Activated CD8-positive, alpha-beta memory T cell treated with anti-CD3 and anti-CD28 coated beads, Interleukin-2, amount 50 U/mL, for 24 hours (primary cell): Measurements from ENCODE around the gene UNC5A.

Source experiments
- DNase-seq: peaks from one replicate; pipeline ENCODE4 v3.0.0-alpha.2; 2020; ENCODE audit errors: extremely low read depth

The UNC5A gene

DNA sequence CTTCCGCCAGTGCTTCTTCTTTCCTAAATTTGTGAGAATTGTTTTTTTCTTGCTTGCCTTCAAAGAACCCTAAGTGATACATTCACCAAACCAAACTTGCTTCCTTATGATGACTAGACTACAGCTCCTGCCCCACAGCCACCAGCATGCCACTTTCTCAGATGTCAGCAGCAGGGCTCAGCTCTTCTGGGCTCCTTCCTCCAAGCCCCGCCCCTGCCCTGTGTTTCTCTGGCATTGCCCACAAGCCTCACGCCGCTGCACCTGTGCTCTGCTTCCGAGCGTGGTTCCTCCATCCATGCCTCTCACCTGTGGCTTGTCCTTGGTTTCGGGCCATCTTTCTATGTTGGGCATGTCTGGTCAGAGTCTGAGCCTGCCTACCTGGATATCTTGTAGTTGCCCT lies 10.6 kb downstream of the UNC5A start:
- no peak for DNase-seq

DNA sequence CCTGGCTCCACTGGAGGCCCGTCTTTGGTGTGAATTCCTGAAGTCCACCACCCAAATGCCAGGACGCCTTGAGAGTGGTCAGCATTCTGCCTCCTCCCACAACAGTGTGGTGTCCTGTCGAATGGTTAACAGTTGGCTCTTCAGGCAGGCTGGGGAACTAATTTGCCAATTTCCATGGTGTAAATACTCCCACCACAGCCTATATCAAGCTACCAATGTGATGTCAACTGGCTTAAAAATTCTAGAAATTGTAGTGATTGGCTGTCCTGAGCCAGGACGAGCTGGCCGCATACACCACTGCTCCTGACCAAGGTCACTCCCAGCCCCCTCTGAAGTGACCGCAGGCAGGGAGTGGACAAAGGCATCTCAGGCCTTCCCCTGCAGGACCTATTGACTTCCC lies 11.1 kb downstream of the UNC5A start:
- no peak for DNase-seq

DNA sequence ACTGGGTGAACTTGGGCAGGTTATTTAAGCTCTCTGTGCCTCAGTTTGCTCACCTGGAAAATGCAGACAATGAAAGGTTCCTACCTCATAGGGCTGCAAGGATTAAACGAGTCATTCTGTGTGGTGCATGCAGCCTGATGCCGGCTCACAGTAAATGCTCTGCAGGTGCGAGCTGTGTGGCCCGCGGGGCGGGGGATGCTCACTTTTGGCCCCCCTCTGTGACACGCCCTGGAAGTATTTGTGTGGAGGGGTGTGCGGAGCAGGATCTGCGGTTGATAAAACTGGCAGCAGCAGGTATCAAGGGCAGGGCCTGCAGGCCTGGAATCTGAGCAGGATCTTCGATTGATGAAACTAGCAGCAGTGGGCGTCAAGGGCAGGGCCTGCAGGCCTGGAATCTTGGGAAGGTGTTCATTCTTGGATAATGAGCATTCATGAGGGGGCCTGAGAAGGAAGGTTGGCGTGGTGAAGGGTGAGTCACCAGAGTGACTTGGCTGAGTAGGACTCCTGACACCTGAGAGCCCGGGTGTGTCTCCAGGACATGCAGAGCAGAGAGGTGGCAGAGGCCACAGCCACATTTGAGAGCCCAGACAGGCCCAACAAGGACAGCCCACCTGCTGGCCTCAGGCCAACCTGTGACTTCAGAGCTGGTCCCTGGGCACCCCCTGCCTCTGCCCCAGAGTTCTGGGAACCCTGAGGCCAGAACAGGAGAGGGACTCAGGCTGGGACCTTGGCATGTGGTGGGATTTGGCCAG lies 11.9 kb downstream of the UNC5A start:
- no peak for DNase-seq

DNA sequence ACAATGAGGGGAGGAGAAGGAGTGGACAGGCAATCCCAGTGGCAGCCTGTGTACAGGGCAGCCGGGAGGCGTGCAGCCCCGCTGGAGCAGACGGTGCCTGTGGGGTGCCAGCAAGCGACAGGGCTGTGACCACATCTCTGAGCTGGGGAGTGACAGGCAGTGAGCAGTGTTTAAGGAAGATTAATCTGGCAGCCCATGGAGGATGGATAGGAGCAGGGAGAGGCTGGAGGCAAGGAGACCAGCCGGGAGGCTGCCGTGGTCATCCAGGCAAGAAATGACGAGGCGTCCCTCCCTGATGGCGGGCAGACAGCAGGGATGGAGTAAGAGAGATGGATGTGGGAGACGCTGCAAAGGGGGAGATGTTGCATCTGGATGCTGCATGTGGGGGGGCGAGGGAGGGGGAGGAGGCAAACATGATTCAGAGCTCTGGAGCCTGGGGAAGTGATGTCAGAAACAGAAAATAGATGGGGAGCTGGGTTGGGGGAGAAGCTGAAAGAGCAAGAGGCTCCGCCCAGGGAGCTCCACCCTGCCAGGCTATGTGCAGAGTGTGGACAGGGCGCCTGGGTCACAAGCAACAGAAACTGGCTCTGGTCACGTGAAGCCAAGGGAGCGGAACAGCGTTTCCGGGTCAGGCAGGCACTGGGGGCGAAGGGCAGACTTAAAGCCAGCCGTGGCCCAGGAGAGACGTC lies 12.6 kb downstream of the UNC5A start:
- no peak for DNase-seq

DNA sequence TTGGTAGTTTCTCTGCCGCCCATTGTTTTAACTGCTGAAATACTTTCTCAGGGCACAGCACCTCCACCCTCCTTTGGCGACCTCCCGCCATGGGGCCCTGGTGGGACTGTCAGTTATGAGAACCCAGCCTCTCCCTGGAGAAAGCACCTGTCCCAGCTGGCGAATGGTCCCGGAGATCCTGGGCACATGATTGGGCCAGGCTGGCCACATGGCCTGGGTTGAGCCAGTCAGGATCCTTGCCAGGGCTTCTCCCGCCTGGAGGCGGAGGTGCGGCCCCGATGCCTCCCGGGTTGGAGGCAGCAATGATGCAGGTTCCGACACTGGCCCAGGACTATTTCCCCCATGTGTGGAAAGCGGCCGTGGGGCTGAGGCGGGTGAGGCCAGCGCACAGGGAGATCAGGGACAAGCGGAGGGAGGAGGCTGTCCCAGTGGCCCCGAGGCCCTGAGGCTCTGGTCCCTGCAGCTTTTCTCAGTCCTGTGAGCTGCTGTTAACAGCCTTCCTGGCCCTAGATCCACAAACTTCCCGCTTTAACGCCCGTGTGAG lies 13.6 kb downstream of the UNC5A start:
- no peak for DNase-seq

DNA sequence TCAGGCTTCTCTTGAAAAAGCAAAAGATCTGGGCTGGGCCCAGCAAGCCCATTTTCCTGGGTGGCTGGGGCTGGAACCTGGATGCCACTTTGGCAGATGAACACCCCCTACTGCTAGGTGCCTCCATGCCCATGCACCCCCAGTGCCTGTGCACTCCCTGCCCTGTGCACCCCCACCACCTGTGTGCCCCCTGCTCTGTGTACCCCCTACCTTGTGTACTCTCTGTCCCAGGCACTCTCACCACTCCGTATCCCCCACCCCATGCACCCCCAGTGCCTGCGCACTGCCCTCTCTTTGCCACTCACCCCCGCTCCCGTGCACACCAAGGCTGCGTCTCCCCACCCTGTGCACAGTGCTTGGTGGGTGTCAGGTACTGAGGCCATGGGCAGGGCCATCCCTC lies 14.2 kb downstream of the UNC5A start:
- DNase-seq = no peak

DNA sequence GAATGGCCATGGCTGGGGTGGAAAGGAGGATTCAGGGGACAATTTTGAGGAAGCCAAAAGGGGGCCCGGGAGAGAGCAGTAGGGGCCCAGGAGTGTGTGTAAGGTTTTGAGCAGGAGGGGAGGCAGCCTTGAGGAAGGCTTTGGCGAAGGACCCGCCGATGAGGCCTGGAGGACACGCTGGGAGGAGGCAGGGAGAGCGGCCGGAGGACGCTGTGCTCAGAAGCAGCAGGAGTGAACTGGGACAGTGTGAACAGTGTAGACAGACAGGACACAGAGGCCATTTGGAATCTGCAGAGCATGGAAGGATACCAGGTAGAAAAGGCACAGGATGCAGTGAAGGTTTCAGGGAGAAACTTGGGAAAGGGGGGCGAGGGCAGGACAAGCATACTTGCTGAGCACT lies 14.9 kb downstream of the UNC5A start:
- DNase-seq = no peak

DNA sequence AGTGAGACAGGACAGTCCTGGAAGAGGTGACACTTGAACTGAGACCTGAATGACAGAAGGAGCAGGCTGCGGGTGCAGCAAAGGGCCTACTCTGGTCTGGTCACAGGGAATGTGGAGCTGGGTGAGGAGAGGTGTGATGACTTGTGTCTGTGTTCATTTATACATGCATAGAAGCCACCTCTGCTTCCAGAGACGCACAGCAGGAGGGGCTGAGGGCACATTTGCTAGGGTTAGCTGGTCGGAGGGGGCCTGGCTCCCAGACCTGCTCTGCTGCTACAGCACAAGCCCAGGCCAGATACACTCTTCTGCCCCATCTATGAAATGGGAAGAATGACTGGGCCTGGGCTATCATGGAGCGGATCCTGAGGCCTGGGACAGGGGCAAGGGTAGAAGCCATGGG lies 15.6 kb downstream of the UNC5A start:
- no peak for DNase-seq

DNA sequence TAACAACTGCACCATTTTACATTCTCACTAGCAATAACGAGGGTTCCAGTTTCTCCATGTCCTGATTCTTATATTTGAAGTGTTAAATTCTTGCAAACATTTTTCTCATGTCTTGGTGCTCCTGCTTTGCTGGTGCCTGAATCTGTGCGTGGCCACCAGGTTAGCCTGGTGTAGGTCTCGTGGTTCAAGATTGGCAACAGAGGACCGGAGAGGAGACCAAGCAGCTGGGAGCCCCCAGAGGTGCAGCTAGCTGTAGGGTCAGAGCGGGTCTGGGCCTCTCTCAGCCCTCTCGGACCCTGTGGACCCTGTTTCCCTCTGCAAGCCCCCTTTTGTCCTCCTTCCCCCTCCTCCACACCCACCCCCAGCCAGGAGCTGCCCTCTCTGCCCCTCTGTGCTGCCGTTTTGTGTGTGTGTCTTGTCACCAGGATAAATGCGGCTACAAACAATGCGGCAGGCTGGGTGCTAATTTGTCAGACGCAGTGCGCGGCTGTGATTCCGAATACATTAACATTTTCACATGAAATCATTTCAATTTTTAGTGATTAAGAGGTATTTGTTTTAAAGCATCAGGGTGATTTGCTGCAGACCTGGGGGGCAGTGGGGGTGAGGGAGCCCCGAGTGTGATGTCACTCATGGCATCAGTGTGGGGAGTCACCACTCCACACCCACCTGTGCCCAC lies 17.5 kb downstream of the UNC5A start:
- no peak for DNase-seq

DNA sequence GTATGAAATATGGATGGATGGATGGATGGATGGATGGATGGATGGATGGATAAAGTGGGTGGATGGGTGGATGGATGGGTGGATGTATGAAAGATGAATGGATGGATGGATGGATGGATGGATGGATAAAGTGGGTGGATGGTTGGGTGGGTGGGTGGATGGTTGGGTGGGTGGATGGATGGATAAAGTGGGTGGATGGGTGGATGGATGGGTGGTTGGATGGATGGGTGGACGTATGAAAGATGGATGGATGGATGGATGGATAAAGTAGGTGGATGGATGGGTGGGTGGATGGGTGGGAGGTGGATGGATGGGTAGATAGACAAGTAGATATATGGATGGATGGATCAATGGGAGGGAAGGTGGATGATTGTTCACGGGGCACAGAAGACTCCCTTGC lies 19.0 kb downstream of the UNC5A start:
- no peak for DNase-seq

DNA sequence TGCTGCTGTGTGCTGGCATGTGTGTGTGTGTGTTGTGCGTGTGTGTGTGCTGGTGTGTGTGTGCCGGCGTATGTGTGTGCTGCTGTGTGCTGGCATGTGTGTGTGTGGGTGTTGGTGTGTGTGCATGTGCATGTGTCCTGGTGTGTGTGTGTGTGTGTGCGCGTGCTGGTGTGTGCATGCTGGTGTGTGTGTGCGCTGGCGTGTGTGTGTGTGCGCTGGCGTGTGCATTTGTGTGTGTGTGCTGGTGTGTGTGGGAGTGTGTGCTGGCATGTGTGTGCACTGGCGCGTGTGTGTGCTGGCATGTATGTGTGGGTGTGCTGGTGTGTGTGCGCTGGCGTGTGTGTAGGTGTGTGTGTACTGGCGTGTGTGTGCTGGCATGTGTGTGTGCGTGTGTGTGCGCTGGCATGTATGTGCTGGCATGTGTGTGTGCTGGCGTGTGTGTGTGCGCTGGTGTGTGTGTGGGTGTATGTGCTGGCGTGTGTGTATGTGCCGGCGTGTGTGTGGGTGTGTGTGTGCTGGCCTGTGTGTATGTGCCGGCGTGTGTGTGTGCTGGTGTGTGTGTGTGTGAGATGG lies 20.1 kb downstream of the UNC5A start:
- no peak for DNase-seq

DNA sequence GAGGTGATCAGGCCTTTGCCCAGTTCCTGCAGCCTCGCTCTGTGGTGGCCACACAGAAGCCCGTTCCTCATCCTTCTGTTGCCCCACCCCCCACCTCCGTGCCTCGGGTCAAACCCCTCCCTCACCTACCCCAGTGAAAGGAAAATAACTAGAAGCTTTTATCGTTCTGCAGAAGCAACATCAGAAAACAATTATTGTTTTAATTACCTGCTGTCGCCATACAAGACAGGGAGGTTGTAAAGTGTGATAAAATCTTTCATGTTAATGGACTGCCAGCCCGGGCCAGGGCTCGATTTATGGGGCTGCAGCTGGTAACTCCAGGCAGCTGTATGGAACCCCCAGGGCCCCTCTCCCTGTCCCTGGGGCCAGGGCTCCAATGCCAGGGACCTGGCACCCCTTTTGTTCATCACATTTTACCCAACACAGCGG lies 20.6 kb downstream of the UNC5A start:
- no peak for DNase-seq

DNA sequence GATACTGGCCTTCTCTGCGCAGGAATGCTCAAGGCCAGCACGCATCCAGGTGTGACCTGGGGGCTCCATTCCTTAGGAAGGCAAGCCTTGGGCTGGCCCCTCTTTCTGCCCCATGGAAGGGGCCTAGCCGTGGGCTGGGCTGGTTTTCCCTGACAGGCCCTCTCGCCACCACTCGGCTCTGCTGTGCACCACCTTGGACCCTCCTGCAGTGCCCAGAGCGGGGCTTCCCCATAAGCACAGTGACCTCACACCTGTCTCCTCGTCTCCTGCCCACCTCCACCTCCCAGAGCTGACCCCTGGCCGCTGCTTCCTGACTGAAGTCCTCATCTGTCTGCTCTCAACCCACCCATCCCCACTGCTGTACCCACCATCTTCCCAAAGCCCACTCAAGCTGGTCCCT lies 21.1 kb downstream of the UNC5A start:
- DNase-seq = no peak

DNA sequence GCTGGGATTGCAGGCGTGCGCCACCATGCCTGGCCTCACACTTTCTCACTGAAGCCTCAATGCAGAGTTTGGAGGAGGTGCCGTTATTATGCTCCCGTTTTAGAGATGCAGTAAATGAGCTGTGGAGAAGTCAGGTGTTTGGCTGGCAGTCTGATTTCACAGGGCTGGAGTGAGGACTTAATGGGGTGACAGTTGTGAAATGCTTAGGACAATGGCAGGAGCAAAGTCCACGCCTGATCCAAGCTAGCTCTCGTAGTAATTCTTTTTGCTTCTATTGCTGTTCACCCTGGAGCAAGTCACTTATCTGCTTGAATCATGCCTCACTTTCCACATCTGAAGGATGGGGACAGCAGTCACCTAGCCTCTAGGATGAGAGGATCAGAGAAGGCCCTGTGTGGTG lies 21.8 kb downstream of the UNC5A start:
- no peak for DNase-seq

DNA sequence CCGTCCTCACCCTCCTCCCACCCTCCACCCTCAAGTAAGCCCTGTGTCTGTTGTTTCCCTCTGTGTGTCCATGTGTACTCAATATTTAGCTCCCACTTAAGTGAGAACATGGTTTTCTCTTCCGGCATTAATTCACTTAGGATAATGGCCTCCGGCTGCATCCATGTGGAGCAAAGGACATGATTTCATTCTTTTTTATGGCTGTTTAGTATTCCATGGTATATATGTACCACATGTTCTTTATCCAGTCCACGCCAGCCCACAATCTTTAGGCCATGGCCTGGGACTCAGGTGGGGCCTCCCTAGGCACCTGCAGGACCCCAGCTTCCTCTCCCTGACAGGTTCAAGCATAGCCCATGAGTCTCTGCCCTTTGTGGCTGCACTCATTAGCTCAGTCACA lies 22.9 kb downstream of the UNC5A start:
- DNase-seq = no peak

DNA sequence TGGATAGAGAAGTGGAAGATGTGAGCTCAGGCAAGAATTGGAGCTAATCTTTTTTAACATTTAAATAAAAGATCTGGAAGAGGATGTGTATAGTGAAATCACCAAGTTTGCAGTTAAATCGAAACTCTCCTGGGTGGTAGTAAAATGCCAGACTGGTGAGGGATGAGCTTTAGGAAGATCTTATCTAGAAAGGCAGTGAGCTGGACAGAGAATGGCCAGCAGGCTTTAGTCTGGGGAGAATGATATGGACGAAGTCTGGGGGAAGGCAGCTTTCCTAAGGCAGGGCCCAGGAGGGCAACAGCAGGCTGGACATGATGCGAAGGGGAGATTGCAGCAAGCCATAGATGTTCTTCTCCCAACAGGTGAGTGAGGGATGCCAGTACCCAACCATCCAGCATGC lies 25.6 kb downstream of the UNC5A start:
- DNase-seq = no peak

DNA sequence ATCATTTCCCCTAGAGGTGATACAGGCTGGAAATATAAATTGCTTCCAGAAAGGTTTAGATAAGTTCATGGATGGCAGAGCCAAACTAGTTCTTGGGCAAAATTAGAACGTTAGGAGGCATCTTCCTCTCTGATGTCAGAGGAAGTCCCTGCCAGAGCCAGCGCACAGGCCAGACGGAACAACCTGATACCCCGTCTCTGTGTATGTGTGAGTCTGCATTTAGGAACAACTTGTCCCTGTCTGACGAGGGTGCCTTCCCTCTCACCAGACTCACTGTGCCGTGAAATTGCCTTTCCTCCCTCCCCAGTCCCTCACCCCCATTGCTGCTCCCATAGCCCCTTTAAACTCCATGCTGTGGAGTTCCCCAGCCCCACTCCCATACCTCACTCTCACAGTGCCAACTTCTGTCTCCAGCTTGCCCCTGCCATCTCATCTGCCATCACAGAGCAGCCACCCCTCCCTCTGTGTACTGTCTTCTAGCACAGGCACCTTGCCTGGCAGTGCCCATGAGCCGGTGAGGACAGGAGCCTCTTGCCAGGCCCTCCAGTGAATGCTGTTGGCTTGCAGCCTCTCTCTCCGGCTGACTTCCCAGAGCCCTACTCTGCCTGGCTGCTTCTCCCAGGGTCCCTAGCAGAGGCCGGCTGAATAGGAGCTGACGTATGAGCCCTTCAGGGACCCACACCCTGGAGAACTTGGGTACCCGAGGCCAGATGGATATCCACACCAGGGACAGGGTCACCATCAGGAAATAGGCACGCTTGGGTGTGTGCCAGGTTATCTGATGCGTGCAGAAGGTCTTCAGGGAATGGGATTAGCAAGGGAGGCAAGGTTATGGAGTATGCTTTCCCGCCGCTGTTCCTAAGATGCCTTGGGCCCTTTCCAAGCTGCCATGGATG lies 26.7 kb downstream of the UNC5A start:
- no peak for DNase-seq

DNA sequence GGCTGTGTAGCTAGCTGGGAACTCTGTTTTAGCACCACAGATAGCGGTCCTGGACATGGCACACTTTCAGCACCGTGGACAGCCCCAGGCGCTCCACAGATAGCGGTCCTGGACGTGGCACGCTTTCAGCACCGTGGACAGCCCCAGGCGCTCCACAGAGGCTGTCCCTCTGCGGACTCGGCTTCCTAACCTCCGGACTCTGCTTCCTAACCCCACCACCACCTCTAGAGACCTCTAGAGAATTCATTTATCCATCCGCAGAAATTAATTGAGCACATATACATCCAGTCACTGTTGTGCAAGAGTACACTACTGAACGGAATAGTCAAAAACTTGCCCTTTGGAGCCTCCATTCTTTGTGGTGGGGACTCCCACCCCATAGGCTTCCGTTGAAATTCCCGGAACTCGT lies 27.4 kb downstream of the UNC5A start:
- peak; percentile 41 for DNase-seq

DNA sequence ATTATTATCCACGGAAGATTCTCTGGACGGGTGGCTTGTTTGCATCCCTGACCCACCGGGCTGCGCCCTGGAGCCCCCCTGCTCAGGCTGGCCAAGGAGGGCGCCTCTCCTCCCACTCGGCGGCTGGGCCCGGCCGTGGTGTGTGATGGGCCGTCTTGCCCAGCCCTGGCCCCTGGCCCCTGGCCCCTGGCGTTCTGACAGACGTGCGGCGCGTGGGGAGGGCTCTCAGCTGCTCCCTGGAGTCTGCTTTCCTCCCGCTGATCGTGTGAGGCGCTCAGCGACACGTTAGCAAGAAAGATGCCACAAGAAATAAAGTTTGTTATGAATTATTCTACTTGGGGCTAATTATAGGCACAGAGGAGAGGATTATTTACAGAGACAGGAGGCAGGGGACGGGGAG lies 33.3 kb downstream of the UNC5A start:
- DNase-seq = no peak

DNA sequence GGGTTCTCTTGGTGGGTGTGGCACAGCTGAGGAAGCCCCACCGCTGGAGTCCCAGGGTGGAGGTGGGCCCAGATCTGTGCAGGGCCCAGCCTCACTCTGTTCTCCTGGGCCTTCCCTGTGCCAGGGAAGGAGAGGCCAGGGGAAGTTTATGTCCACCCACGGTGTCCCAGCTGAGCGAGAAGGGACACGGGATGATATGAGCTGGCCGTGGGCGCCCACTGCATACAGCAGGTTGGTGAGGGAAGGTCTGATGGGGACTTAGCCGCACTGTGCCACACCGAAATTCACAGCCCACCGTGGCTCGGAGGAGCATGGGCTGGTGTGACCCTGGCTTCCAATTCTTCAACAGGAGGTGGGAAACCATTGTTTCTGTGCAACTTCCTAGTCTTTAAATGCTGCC lies 33.9 kb downstream of the UNC5A start:
- no peak for DNase-seq

DNA sequence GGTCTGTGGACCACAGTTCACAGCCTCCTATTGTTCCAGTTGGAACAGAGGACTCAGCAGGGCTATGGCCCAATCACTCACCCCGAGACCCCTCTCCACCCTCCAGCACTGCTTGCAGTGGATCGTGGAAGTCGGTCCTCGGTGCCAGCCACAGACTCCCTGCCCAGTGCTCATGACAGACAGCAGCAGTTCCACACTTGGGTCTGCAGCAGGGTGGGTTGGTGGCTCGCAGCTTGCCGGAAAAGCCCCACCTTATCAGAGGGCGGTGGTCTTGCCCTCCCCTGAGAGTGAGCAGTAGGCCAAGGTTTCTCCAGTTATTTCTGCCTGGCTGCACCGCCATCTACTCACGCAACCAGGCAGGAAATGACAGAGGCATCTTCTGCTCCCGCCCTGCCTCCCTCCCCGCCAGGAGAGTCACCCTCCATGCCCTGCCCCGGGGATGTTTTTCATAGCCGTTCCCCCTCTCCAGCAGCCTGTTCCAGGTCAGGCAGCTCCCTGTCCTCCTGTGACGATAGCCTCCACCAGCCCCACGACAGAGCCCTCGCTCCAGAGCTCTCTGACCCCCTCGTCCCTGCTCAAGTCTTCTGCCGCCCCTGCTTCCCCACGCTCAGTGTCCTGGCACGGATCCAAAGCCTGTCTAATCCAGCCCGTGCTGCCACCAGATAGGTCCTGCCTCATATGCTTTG lies 34.5 kb downstream of the UNC5A start:
- no peak for DNase-seq
